ENCODE measurements around the gene IRX6. TPM values are rescaled to one million over a fixed set of nuclear protein-coding genes. Genes with fewer than 3 reads are reported as not detected.

The IRX6 gene
- total RNA-seq, 1 experiment from 2014 or later, result not detected

GRCh38 chr16:55322327-55322726 is 1.7 kb upstream of the IRX6 start:
- H4K91ac ChIP-seq (ENCODE audit: insufficient read length, low read depth, low read length), result no peak overlapping the region
- H3K4me1 ChIP-seq (ENCODE audit: insufficient read depth, low read length), result no peaks in the 10 kb centered on the region
- H4K5ac ChIP-seq (ENCODE audit: insufficient read length, low read depth, low read length), result no peak overlapping the region
- H3K27ac Mint-ChIP-seq, result no peak overlapping the region
- H3K79me2 ChIP-seq (ENCODE audit: insufficient read depth, low read length), result no peaks in the 10 kb centered on the region
- WGBS (ENCODE audit: extremely low coverage, insufficient read length, low lambda C conversion rate), result no CpG with 5 or more reads among the region's 2 CpGs
- H4K8ac ChIP-seq (replicated peaks; ENCODE audit: insufficient read length, low read depth, low read length), result no peak overlapping the region
- no peak overlapping the region for H3K23ac ChIP-seq (ENCODE audit: insufficient read length, low read depth, low read length)
- H3K23me2 ChIP-seq (ENCODE audit: insufficient read length, low read depth, low read length, poor library complexity, severe bottlenecking), result peaks cover 14% of the 10 kb centered on the region
- peaks cover 99% of the 10 kb centered on the region for H3K27me3 Mint-ChIP-seq (ENCODE audit: low read depth)
- no peaks in the 10 kb centered on the region for H3K36me3 Mint-ChIP-seq (ENCODE audit: insufficient read depth in 1 of 3, low read depth in 3 of 3)
- no peak overlapping the region for H2AFZ ChIP-seq (ENCODE audit: low read length)
- H3K9me3 Mint-ChIP-seq, result no peaks in the 10 kb centered on the region; a peak in 1 of 5 replicates
- no peak overlapping the region for H3K27ac ChIP-seq (ENCODE audit: insufficient read length, low read depth, low read length)
- no peak for TF ChIP-seq CTCF (conservative IDR thresholded peaks at IDR 0.05)
- DNase-seq, result no peak
- no peaks in the 10 kb centered on the region for H3K79me1 ChIP-seq (ENCODE audit: insufficient read depth, low read depth, low read length, poor library complexity, severe bottlenecking)
- H3K18ac ChIP-seq (ENCODE audit: insufficient read length, low read depth, low read length), result no peak overlapping the region
- H3K4ac ChIP-seq (ENCODE audit: low read depth, low read length), result no peak overlapping the region
- no peaks in the 10 kb centered on the region for H3K9me3 ChIP-seq (ENCODE audit: control insufficient read depth, low read depth, low read length)
- H3T11ph ChIP-seq (ENCODE audit: low read length), result no peak overlapping the region
- peaks cover 3 to 20% of the 10 kb centered on the region in 2 experiments for H3K4me1 Mint-ChIP-seq
- no peak overlapping the region for H2BK12ac ChIP-seq (ENCODE audit: insufficient read length, low read depth, low read length)
- H2BK15ac ChIP-seq (ENCODE audit: low read depth, low read length), result no peak overlapping the region
- no peak overlapping the region for H2BK120ac ChIP-seq (ENCODE audit: low read depth, low read length, poor library complexity, severe bottlenecking)
- no peak overlapping the region for H2BK5ac ChIP-seq (ENCODE audit: insufficient read length, low read length)
- H4K20me1 ChIP-seq (ENCODE audit: control insufficient read depth, insufficient read depth, insufficient read length), result no peaks in the 10 kb centered on the region
- no peak overlapping the region for H3K56ac ChIP-seq (ENCODE audit: insufficient read length, low read depth, low read length)
- no peak overlapping the region for H3K14ac ChIP-seq (ENCODE audit: insufficient read depth, low read length)
- H3K9ac ChIP-seq (ENCODE audit: extremely low read depth, insufficient read length, low read length), result no peak overlapping the region
- H2BK20ac ChIP-seq (ENCODE audit: low read depth, low read length, poor library complexity, severe bottlenecking), result no peak overlapping the region
- H3K27me3 ChIP-seq (ENCODE audit: insufficient read depth, low read length), result peaks cover 32% of the 10 kb centered on the region; the same call in 1 of the 2 replicates
- no peak overlapping the region for H3K4me3 Mint-ChIP-seq
- H3K4me2 ChIP-seq (ENCODE audit: insufficient read depth, insufficient read length, low read length), result no peak overlapping the region
- no peak overlapping the region for H2AK5ac ChIP-seq (ENCODE audit: insufficient read length, low read length)
